D721Med (cell line): ENCODE results near the gene LARP1.

Source experiments
- DNase-seq: peaks from one replicate; pipeline ENCODE4 v3.0.0; 2011; ENCODE audit warnings: low spot score; ENCODE audit not compliant: insufficient read length
- FAIRE-seq: peaks from 2 replicates; lab custom pipeline; 2011; peaks lifted over from hg19 to GRCh38; lab: Jason Lieb, UNC
- TF ChIP-seq, protein P1 (sequence below): IDR thresholded peaks from 2 replicates; pipeline ENCODE4 v1.5.1; 2012; ENCODE audit warnings: mild to moderate bottlenecking, control low read depth; ENCODE audit not compliant: insufficient read depth; ENCODE audit errors: missing control alignments

Gene LARP1

DNA sequence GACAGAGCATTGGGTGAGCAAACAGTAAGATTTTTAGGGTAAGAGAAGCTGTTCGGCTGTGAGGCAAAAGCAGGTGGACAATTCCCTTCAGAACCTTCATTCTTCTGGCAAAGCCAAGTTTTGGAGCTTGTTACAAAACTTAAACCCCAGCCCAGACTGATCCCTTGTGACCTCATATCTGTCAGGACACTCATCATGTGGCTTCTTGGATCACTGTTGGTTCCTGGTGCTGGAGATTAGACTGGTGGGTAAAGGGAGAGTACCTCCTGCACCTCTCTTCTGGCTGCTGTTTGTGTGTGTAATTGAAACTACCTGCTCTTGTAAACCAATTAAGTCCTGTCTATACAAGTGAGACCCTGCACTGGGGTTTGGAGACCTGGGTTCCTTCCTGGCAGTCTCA is 21.0 kb downstream of the LARP1 start:
- FAIRE-seq (no peak), DNase-seq (no peak)
- TF ChIP-seq, protein P1, sequence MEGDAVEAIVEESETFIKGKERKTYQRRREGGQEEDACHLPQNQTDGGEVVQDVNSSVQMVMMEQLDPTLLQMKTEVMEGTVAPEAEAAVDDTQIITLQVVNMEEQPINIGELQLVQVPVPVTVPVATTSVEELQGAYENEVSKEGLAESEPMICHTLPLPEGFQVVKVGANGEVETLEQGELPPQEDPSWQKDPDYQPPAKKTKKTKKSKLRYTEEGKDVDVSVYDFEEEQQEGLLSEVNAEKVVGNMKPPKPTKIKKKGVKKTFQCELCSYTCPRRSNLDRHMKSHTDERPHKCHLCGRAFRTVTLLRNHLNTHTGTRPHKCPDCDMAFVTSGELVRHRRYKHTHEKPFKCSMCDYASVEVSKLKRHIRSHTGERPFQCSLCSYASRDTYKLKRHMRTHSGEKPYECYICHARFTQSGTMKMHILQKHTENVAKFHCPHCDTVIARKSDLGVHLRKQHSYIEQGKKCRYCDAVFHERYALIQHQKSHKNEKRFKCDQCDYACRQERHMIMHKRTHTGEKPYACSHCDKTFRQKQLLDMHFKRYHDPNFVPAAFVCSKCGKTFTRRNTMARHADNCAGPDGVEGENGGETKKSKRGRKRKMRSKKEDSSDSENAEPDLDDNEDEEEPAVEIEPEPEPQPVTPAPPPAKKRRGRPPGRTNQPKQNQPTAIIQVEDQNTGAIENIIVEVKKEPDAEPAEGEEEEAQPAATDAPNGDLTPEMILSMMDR = no peak

DNA sequence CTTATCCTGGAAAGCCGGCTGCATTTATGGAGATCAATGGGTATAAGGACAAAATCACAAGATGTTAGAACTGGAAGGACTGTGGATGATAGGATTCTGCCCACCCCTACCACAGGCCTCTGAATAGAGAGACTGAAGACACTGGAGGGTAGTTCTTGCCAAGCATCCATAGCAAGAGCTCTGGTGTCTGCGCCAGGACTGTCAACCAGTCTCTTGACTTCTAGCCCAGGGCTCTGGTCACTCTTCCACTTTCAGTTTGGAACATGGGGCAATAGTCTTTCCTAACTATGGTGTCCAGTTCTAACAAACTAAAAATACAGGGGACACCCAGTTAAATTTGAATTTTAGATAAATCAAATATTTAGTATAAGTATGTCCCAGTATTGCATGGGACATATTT is 23.4 kb downstream of the LARP1 start:
- no peak for DNase-seq
- no peak for FAIRE-seq
- TF ChIP-seq, protein P1 = no peak

DNA sequence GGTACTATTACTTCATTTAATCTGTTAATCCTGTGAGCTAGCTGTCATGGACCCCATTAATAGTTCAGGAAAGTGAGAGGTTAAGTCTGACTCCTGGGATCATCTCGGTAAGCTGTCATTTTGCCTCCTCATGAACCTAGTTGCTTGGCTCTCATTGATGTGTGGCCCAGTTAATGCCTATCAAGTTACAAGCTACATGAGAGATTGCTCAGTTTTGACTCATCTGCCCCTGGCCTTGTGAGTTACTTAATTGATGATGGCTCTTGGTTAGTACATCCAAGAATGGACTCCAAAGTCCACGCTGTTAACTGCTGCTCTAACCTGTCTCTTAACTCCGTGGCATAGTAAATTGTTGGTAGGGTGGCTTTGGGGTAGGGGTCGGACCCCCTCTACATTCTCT is 23.9 kb downstream of the LARP1 start:
- DNase-seq = no peak
- no peak for FAIRE-seq
- TF ChIP-seq, protein P1 = no peak

DNA sequence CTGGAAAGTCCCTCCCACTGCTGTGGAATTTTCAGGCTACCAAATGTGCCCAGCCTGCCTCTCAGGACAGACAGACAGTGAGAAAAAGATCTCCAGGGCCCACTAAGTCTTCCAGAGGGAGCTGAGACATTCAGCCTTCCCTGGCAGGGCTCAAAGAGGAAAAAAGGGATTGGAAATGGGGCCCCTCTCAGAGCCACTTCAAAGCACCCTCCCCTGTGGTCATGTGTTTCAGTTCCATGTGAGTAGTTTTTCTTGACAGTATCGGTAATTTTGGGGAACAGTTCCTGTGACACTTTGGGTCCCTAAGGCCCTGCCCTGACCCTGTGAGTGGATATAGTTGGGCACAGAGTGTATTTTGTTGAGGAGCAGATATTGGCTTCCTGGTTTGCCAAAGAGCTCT is 25.0 kb downstream of the LARP1 start:
- DNase-seq (no peak), FAIRE-seq (no peak)
- TF ChIP-seq, protein P1 = no peak

DNA sequence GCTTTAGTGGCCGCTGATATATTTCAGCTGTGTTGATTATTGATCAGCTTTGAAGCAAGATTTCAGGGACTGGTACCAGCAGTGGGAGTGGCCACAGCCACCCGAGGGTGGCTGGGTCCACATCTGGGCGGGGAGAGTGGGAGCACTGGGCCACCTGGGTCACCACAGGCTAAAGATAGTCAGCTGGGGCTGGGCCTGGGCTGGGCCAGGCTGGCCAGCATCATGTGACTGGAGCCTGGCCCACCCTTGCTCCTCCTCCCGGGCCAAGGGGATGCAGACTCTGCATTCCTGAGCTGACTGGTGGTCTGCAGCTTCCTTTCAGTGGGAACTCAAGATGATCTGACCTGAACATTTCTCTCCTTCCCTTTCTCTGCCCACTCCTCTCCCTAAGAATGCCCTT is 27.1 kb downstream of the LARP1 start:
- DNase-seq (no peak), FAIRE-seq (no peak)
- TF ChIP-seq, protein P1 = no peak

DNA sequence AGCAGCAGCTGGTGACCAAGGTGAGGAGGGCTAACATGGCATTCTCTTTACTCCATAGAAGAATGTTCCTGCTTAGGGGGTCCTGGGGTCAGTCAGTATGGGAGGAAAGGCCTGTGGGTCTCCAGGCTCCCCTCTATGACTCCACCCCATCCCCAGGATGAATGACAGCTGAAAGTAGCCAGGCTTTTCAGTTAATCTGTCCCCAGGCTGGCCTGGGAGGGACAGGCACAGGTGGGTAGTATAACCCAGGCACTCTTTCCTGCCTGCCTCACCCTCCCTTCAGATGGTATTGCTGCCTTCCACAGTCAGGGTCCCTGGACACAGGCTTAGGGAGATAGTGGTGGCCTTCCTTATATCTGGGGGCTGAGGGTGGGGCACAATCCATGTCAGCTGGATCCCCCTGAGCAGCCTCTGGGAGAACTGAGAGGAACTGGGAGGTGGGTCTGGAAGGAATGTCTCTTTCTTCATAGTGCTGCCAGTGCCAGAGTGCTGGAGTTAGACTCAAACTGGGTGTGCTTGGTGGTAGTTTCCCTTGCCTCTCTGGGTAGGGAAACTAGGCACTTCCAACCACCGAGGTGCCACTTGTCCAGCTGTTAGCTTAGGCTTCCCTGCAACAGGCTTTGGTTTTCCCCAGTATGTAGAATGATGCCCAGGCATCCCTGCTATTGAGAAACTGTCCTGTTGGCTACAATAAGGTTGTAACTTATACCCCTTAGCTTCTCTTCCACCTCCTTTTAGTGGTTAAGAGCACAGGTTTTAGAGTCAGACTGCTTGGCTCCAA is 27.8 kb downstream of the LARP1 start:
- DNase-seq (no peak), FAIRE-seq (no peak)
- TF ChIP-seq, protein P1 = no peak

DNA sequence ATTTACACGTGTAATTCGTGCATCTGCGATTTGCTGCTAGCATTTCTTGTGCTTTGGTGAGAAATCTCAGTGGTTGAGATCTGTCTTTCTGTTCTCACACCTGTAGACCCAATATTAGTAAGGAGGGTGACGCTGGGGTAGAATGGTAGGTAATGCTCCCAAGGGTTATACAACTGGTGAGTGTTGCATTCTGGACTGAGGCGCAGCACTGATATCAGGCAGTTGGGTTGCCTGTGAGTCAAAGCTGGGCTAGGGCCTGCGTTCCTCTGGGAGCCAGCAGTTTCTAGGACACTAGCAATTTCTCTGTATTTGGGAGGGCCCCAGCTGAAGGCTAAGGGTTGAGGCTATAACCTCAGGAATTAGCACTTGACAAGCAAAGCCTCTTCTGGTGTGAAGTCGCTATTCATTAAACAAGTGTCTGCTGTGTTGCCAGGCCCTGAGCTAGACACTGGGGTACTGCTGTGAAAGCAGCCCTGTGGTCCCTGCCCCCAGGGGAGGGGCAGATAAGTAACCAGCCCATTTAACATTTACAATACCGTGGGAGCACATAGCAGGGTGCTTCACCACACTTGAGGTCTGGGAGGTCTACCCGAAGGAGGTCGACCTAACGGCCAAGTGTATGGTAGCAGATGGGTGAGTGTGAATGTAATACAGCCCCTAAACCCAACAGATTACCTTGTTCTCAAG is 28.7 kb downstream of the LARP1 start:
- DNase-seq (no peak), FAIRE-seq (no peak)
- TF ChIP-seq, protein P1 = no peak
